ENCODE results near the gene VEGFD.

Gene VEGFD

DNA sequence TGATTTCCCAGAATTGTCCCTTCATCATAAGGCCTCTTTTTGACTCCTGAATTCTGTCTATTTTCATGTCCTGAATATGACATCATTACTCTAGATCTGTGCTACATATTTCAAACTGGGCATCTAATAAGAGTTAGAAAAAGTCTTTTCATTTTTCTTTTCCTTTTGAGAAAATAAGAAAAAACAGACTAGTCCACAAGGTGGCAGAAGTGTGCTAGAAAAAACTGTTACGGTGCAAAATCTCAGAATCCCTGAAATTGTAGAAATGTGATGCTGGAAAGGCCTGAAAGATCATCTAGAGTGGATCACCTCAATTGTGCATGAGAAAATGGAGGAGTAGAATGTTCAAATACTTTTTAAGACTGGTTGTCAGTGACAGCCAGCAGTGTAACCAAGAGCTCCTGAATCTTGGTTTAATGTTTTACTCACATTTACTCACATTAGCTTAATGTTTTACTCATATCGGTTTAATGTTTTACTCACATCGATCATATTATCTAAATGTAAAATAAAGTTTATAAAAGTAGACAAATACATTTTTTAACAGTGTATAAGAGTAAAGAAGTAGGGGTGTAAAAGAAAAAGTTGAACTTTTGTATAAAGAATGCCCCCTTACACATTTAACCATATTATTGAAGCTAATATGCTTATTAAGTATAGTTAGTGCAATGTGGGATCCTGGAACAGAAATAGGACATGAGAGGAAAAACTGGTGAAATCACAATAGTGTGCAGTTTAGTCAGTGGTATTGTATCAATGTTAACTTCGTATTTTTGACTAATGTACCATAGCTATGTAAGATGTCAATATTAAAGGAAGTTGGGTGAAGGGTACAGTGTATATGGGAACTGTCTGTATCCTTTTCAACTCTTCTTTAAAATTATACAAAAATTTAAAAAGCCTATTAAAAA lies 84.0 kb downstream of the VEGFD start:
- no peak for DNase-seq

DNA sequence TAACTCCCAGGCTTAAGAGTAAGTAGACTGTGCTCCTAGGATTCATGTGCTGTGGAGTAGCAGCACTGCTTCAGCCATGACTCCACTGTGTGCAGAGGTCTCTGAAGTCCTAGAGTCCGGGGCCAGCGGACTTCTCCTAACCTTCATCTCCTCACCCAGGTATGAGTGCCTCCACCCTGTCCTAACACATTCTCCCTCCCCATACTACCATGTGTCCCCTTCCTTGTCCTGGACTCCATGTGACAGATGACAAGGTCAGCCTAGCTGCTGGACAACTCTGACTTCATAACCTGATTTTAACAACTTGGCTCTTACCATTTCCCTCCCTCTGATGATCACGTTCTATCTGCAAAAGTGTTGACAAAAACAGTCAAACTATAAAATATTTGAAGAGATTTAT lies 85.4 kb downstream of the VEGFD start:
- no peak for DNase-seq

- no peak for DNase-seq
Observed at GRCh38 chrX:15298201-15298600, 86.0 kb downstream of the VEGFD start.

All from stimulated activated CD4-positive, alpha-beta T cell treated with anti-CD3 and anti-CD28 coated beads, Interleukin-1b, Interleukin-23, amount 100 ng/mL, for 48 hours (primary cell).